MM.1S (cell line): ENCODE results near the gene MRPL4.

Source experiments
- DNase-seq: peaks from one replicate; pipeline ENCODE4 v3.0.0-alpha.2; 2015
- H2AFZ ChIP-seq: fragments of 300-600 bp; sonication (generic); 2 replicates; pipeline ENCODE4 v1.6.0; 2016; ENCODE audit warnings: antibody characterized with exemption, low read length
- H3F3A ChIP-seq: fragments of 300-600 bp; sonication (generic); 2 replicates; pipeline ENCODE4 v1.6.1; 2016; ENCODE audit warnings: mild to moderate bottlenecking, antibody characterized with exemption, low read length, moderate library complexity, mixed read lengths; ENCODE audit not compliant: insufficient read depth
- H3K27ac ChIP-seq: fragments of 300-600 bp; sonication (generic); 2 replicates; pipeline ENCODE4 v1.5.1; 2016; ENCODE audit warnings: mild to moderate bottlenecking, low read length
- H3K27me3 ChIP-seq: fragments of 300-600 bp; sonication (generic); replicated peaks from 2 replicates; pipeline ENCODE4 v1.6.0; 2016; ENCODE audit warnings: low read length; ENCODE audit not compliant: insufficient read depth
- H3K36me3 ChIP-seq: fragments of 300-600 bp; sonication (generic); replicated peaks from 2 replicates; pipeline ENCODE4 v1.6.1; 2016; ENCODE audit warnings: mild to moderate bottlenecking, low read length, mixed read lengths; ENCODE audit not compliant: insufficient read depth
- H3K4me1 ChIP-seq: fragments of 300-600 bp; sonication (generic); 2 replicates; pipeline ENCODE4 v1.6.1; 2016; ENCODE audit warnings: low read length, mixed read lengths
- H3K4me2 ChIP-seq: fragments of 300-600 bp; sonication (generic); 2 replicates; pipeline ENCODE4 v1.6.0; 2016; ENCODE audit warnings: low read depth, low read length
- H3K4me3 ChIP-seq: fragments of 300-600 bp; sonication (generic); 2 replicates; pipeline ENCODE4 v1.5.1; 2016; ENCODE audit warnings: low read length, mixed read lengths
- H3K79me2 ChIP-seq: fragments of 300-600 bp; sonication (generic); 2 replicates; pipeline ENCODE4 v1.6.1; 2016; ENCODE audit warnings: mixed run types, low read length, mixed read lengths
- H3K9ac ChIP-seq: fragments of 300-600 bp; sonication (generic); 2 replicates; pipeline ENCODE4 v1.6.1; 2016; ENCODE audit warnings: low read length, mixed read lengths
- H3K9me2 ChIP-seq: fragments of 300-600 bp; sonication (generic); replicated peaks from 2 replicates; pipeline ENCODE4 v1.6.1; 2016; ENCODE audit warnings: mild to moderate bottlenecking, low read length, mixed read lengths; ENCODE audit not compliant: insufficient read depth
- H3K9me3 ChIP-seq: fragments of 300-600 bp; sonication (generic); replicated peaks from 2 replicates; pipeline ENCODE4 v1.6.1; 2016; ENCODE audit warnings: mild to moderate bottlenecking, low read length, mixed read lengths; ENCODE audit not compliant: insufficient read depth
- H4K20me1 ChIP-seq: fragments of 300-600 bp; sonication (generic); 2 replicates; pipeline ENCODE4 v1.6.1; 2016; ENCODE audit warnings: mild to moderate bottlenecking, low read length, moderate library complexity, mixed read lengths; ENCODE audit not compliant: insufficient read depth
- EZH2 ChIP-seq: fragments of 300-600 bp; sonication (generic); optimal IDR thresholded peaks from 2 replicates; pipeline ENCODE3; 2017; ENCODE audit warnings: low read depth, mild to moderate bottlenecking, antibody characterized with exemption, low read length, mixed read lengths
- EZH2phosphoT487 ChIP-seq: fragments of 300-600 bp; sonication (generic); IDR thresholded peaks from 2 replicates; pipeline ENCODE4 v1.6.1; 2018; ENCODE audit warnings: antibody characterized with exemption, low read length
- TF ChIP-seq, protein P1 (sequence below): fragments of 300-600 bp; sonication (generic); IDR thresholded peaks from 2 replicates; pipeline ENCODE4 v1.5.1; 2016; ENCODE audit warnings: antibody characterized with exemption, low read length, mixed read lengths

Gene MRPL4

DNA sequence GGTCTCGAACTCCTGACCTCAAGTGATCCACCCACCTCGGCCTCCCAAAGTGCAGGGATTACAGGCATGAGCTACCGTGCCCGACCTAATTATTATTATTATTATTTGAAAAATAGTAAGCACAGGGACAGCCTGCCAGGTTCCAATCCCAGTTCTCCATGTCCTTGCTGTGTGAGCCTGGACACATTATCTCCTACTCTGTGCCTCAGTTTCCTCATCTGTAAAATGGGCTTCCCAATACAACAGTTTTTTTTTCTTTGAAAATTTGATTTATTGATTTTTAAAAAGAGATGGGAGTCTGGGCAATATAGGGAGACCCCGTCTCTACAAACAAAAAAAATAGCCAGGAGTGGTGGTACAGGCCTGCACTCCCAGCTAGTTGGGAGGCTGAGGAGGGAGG lies 54.3 kb downstream of the MRPL4 start:
- TF ChIP-seq, protein P1, sequence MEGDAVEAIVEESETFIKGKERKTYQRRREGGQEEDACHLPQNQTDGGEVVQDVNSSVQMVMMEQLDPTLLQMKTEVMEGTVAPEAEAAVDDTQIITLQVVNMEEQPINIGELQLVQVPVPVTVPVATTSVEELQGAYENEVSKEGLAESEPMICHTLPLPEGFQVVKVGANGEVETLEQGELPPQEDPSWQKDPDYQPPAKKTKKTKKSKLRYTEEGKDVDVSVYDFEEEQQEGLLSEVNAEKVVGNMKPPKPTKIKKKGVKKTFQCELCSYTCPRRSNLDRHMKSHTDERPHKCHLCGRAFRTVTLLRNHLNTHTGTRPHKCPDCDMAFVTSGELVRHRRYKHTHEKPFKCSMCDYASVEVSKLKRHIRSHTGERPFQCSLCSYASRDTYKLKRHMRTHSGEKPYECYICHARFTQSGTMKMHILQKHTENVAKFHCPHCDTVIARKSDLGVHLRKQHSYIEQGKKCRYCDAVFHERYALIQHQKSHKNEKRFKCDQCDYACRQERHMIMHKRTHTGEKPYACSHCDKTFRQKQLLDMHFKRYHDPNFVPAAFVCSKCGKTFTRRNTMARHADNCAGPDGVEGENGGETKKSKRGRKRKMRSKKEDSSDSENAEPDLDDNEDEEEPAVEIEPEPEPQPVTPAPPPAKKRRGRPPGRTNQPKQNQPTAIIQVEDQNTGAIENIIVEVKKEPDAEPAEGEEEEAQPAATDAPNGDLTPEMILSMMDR = no peak
- no peak for TF ChIP-seq EZH2
- no peak for TF ChIP-seq EZH2phosphoT487
- no peaks in the 10 kb centered on the region for H3K27me3 ChIP-seq
- no peak for DNase-seq
- H3K79me2 ChIP-seq = no peaks in the 10 kb centered on the region
- H3K4me1 ChIP-seq = no peaks in the 10 kb centered on the region
- H3K9ac ChIP-seq = no peak overlapping the region
- H3K36me3 ChIP-seq = no peaks in the 10 kb centered on the region
- H2AFZ ChIP-seq = no peak overlapping the region
- no peaks in the 10 kb centered on the region for H3K9me3 ChIP-seq
- no peaks in the 10 kb centered on the region for H3F3A ChIP-seq
- no peaks in the 10 kb centered on the region for H3K9me2 ChIP-seq
- no peak overlapping the region for H3K27ac ChIP-seq
- H3K4me3 ChIP-seq = no peak overlapping the region
- no peak overlapping the region for H3K4me2 ChIP-seq
- H4K20me1 ChIP-seq = no peaks in the 10 kb centered on the region

DNA sequence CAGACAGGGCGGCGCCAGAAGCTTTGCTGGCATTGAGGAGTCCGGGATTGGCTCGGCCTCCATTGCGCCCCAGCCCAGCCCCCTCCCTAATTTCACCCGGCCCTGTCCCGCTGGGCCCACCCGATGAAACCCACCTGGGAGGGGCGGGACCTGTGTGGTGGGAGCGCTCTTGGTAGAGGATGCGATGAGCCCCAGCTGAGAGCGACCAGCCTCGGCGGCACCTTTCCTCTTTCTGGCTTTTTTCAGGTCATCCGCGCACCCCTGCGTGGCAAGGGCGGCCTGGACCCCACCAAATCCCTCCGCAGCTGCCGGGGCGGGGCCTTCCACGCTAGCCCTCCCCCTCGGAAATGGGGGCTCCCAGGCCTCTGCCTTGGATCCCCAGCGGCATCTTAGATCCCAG lies 57.4 kb downstream of the MRPL4 start, which contains the start of gene ZGLP1:
ZGLP1 (minus strand) TSS at position 393 of the 400 bp plus-strand sequence.
- Histone ChIP-seq H3K9me2 (no peaks in the 10 kb centered on the region), H4K20me1 (no peaks in the 10 kb centered on the region), H2AFZ (no peak within 1 kb of the TSS), H3K4me1 (no peaks in the 10 kb centered on the region), H3K27me3 (no peaks in the 10 kb centered on the region), H3K79me2 (no peaks in the 10 kb centered on the region), H3K9me3 (no peaks in the 10 kb centered on the region), H3K27ac (no peak within 1 kb of the TSS), H3K4me3 (no peak within 1 kb of the TSS), H3K4me2 (no peak within 1 kb of the TSS), H3K36me3 (no peaks in the 10 kb centered on the region), H3F3A (no peaks in the 10 kb centered on the region), H3K9ac (no peak within 1 kb of the TSS)
- no peak for DNase-seq
- TF ChIP-seq, protein P1 = no peak
- no peak for TF ChIP-seq EZH2
- no peak for TF ChIP-seq EZH2phosphoT487
